Measurements from ENCODE around the gene PDXDC1.
"Not testable (repeated sequence)": the region's sequence is repeated elsewhere in the genome, so short reads cannot be mapped to it uniquely, and the experiment has no call there.

Gene PDXDC1

DNA sequence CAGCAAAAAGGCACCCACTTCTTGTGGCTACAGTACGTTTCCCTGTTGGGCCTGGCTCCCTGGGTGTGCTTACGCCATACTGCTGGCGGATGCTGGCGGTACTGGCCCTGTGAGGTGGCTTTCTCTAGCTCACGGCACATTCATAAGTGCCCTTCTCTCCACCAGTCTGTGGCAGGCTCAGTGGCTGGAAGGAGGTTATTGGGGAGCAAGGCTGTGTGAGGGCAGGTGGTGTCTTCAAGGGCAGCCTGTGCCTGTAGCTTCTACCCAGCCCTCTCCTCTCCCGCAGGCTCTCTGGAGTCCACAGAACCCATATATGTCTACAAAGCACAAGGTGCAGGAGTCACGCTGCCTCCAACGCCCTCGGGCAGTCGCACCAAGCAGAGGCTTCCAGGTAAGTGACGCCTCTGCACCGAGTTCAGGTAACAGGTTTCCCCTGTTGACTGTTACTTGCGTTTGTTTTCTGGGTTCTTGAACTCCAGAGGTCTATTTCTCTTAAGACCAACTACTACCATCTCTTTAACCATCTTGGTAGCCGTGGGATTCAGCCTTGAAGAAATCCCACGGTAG is 60.4 kb downstream of the PDXDC1 start:
- Mint-ChIP-seq H3K27ac (no peak overlapping the region), H3K9me3 (no peaks in the 10 kb centered on the region), H3K4me1 (peaks cover 19% of the 10 kb centered on the region), H3K4me3 (no peak overlapping the region), H3K36me3 (peaks cover 98% of the 10 kb centered on the region)
- ATAC-seq: no peak
- no peak for DNase-seq (ENCODE audit: low spot score in 2 of 2)

DNA sequence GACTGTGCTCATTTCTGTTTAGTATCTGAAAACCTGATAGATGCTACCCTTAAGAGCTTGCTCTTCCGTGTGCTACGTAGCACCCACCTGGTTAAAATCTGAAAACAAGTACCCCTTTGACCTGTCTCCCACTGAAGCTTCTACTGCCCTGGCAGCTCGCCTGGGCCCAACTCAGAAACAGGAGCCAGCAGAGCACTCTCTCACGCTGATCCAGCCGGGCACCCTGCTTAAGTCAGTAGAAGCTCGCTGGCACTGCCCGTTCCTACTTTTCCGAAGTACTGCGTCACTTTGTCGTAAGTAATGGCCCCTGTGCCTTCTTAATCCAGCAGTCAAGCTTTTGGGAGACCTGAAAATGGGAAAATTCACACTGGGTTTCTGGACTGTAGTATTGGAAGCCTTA is 62.2 kb downstream of the PDXDC1 start:
- ATAC-seq: no peak
- H3K9me3 Mint-ChIP-seq: no peaks in the 10 kb centered on the region
- peaks cover 6% of the 10 kb centered on the region for H3K4me1 Mint-ChIP-seq
- DNase-seq (ENCODE audit: low spot score in 2 of 2): no peak
- no peak overlapping the region for H3K27ac Mint-ChIP-seq
- H3K4me3 Mint-ChIP-seq: no peak overlapping the region
- H3K36me3 Mint-ChIP-seq: peaks cover 100% of the 10 kb centered on the region

DNA sequence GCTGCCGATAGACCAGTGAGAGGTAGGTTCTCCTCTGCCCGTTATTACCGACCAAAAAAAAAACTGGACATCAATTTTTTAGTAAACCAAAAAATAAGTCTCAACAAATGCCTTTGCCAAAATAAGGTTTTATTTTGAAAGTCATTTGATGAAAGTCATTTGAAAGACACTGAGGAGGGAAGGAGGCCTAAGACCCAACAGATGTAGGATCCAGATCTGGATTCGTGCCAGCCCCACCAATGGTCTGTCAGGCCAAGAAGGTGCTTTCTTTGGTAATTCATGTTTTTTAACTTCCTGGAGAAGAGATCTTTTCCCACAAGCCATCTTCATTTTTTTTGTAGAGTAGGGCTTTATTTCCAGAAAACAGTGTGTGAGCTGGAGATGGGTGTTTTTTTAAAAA is 62.9 kb downstream of the PDXDC1 start:
- no peak for ATAC-seq
- peaks cover under 1% of the 10 kb centered on the region for H3K4me1 Mint-ChIP-seq
- no peak overlapping the region for H3K4me3 Mint-ChIP-seq
- no peaks in the 10 kb centered on the region for H3K9me3 Mint-ChIP-seq
- H3K36me3 Mint-ChIP-seq: peaks cover 100% of the 10 kb centered on the region
- DNase-seq (ENCODE audit: low spot score in 2 of 2): no peak
- H3K27ac Mint-ChIP-seq: no peak overlapping the region

DNA sequence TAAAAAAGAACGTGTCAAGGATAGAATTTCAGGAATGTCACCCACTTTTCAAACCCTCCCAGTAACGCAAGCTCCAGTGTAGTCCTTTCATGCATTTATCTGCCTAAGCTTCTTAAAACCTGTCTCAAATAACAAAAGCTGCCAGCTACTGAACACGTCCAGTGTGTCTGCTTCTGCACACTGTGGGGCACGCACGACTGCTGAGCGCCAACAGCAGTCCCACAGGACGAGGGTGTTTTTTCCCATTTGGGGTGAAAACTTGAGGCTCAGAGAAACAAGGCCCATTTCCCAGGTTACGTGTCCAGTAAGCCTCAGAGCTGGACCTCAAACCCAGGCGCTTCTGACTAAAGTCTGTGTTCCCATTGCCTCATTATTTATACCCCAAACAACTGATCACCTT is 63.9 kb downstream of the PDXDC1 start:
- Mint-ChIP-seq H3K36me3 (peaks cover 100% of the 10 kb centered on the region), H3K9me3 (no peaks in the 10 kb centered on the region), H3K4me1 (no peaks in the 10 kb centered on the region), H3K27ac (no peak overlapping the region), H3K4me3 (no peak overlapping the region)
- DNase-seq (ENCODE audit: low spot score in 2 of 2) (no peak), ATAC-seq (no peak)

DNA sequence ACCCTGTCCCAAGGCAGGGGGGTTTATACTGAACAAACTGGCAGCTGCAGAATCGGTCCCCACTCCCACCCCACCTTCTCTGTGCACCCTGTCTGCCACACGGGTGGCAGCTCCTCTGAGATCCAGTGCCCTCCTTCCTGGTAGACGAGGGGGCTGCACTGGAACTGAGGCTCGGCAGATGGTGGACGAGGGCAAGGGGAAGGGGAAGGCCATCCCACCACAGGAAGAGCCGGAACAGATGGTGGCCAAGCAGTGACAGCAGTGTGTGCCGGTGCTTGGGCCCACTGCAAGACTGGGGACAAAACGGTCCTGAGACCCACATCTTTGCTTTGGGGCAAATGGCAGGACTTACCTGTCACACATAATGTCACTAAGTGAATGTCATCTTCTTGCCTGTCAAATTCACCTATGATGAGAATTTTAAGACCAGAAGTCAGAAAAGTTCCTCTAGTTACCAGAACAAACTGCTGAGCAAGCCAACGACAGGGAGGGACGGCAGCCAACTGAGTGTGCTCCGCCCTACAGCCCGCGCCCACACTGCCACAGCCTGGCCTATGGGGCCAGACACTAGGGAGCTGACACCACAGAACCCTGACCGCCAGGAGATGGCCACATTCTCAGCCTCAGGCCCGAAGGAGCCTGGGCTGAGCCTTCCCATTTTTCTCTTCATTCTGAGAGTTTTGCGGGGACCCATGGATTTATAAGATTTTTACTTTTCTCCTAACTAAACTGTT is 66.6 kb downstream of the PDXDC1 start:
- H3K4me1 Mint-ChIP-seq: no peaks in the 10 kb centered on the region
- no peak overlapping the region for H3K27ac Mint-ChIP-seq
- peaks cover 99% of the 10 kb centered on the region for H3K36me3 Mint-ChIP-seq
- no peak for ATAC-seq
- H3K4me3 Mint-ChIP-seq: no peak overlapping the region
- no peak for DNase-seq (ENCODE audit: low spot score in 2 of 2)
- H3K9me3 Mint-ChIP-seq: no peaks in the 10 kb centered on the region

DNA sequence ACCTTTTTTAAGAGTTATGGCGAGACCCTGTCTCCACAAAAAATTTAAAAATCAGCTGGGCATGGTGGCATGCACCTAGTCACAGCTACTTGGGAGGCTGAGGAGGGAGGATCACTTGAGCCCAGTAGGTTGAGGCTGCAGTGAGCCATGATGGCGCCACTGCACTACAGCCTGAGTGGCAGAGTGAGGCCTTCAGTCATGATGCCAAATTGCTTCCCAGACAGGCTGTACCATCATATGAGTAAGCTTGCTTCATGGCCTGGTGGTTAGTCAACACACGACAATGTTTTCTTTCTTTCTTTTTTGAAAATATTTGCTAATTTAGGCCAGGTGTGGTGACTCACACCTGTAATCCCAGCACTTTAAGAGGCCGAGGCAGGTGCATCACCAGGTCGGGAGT is 68.5 kb downstream of the PDXDC1 start:
- no peaks in the 10 kb centered on the region for H3K4me1 Mint-ChIP-seq
- H3K9me3 Mint-ChIP-seq: no peaks in the 10 kb centered on the region
- no peak for ATAC-seq
- no peak for DNase-seq (ENCODE audit: low spot score in 2 of 2)
- peaks cover 97% of the 10 kb centered on the region for H3K36me3 Mint-ChIP-seq
- no peak overlapping the region for H3K4me3 Mint-ChIP-seq
- no peak overlapping the region for H3K27ac Mint-ChIP-seq

DNA sequence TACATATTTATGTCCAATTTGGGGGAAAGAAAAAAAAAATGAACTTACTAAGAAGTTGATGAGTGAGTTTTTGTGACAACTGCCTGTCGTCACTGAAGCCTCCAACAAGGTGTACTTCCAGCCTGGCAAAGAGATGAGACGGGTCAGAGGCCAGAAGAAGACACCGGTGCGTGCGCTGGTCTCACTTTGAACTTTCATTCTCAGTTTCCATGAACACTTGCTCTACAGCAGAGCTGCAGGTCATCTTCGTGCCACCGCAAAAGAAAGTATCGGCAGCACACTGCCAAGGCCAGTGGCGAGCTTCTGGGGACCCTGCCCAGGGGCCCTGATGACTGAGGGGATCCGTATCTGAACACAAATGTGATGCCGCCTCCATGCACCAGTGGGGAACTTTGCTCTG is 69.5 kb downstream of the PDXDC1 start:
- ATAC-seq: no peak
- no peaks in the 10 kb centered on the region for H3K4me1 Mint-ChIP-seq
- peaks cover 87% of the 10 kb centered on the region for H3K36me3 Mint-ChIP-seq
- DNase-seq (ENCODE audit: low spot score in 2 of 2): no peak
- H3K4me3 Mint-ChIP-seq: no peak overlapping the region
- no peaks in the 10 kb centered on the region for H3K9me3 Mint-ChIP-seq
- peak overlapping the region; percentile 45 for H3K27ac Mint-ChIP-seq

DNA sequence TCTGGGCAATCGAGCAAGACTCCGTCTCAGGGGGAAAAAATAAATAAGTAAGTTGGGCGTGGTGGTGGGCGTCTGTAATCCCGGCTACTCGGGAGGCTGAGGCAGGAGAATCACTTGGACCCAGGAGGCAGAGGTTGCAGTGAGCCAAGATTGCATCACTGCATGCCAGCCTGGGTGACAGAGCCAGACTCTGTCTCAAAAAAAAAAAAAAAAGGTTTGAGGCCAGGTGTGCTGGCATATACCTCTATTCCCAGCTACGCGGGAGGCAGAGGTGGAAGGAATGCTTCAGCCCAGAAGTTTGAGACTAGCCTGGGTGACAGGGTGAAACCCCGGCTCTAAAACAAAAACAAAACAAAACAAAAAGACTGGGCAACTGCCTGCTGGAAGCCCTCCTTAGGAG is 70.4 kb downstream of the PDXDC1 start:
- H3K9me3 Mint-ChIP-seq; H3K4me3 Mint-ChIP-seq; DNase-seq (ENCODE audit: low spot score in 2 of 2); ATAC-seq; H3K4me1 Mint-ChIP-seq: not testable (repeated sequence)
- Mint-ChIP-seq H3K27ac (peak overlapping the region; percentile 8), H3K36me3 (peaks cover 78% of the 10 kb centered on the region)

DNA sequence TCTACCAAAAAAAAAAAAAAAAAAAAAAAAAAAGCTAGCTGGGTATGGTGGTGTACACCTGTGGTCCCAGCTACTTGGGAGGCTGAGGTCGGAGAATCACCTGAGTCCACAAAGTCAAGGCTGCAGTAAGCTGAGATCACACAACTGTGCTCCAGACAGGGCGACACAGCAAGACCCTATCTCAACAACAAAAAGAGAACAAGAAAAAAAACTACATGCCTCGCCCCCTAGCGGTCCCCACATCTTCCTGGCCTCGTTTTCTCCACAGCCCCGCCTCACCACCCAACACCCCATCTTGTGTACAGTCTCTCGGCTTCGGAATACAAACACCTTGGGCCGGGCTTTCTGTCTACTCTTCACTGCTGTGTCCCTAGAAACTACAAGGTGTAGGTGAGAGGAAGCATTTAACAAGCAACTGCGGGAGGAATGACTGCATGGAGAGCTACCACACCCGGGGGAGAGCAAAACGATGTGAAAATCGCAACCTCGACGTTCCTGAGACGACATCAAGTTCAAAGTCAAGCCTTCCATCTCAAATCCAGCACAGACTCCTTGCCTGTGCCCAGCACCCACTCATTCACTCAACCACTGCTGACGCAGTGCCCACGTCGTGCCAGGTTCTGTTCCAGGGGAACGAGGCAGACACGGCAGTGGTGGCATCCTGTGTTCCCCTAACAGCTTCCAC is 72.0 kb downstream of the PDXDC1 start:
- Mint-ChIP-seq H3K27ac (no peak overlapping the region), H3K9me3 (no peaks in the 10 kb centered on the region), H3K4me1 (peaks cover 2% of the 10 kb centered on the region), H3K36me3 (peaks cover 62% of the 10 kb centered on the region), H3K4me3 (no peak overlapping the region)
- DNase-seq (ENCODE audit: low spot score in 2 of 2) (no peak), ATAC-seq (no peak)

DNA sequence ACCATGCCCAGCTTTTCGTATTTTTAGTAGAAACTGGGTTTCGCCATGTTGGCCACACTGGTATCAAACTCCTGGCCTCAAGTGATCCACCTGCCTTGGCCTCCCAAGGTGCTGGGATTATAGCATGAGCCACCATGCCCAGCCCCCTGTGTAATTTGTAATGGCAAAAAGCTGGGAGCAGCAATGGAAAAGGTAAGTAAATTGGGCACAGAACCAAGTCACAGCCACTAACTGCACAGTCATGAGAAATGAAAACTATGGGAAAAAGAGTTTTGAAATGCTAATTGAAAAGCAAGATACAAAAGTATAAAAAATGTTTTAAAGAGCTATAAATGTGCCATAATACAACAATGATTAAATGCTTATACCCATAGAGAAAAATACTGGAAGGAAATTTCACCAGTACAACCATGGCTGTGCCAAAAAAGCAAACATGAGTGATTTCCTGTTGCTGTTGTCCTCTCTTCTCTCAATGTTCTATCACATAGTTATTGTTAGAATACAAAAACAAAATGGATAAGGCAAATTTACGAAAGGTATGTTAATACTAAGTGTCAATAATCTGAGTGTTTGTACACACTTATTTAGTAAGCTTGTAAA is 74.9 kb downstream of the PDXDC1 start:
- no peak for DNase-seq (ENCODE audit: low spot score in 2 of 2)
- peaks cover 16% of the 10 kb centered on the region for H3K4me1 Mint-ChIP-seq
- no peak for ATAC-seq
- no peaks in the 10 kb centered on the region for H3K9me3 Mint-ChIP-seq
- H3K27ac Mint-ChIP-seq: no peak overlapping the region
- H3K36me3 Mint-ChIP-seq: peaks cover 34% of the 10 kb centered on the region
- H3K4me3 Mint-ChIP-seq: no peak overlapping the region

DNA sequence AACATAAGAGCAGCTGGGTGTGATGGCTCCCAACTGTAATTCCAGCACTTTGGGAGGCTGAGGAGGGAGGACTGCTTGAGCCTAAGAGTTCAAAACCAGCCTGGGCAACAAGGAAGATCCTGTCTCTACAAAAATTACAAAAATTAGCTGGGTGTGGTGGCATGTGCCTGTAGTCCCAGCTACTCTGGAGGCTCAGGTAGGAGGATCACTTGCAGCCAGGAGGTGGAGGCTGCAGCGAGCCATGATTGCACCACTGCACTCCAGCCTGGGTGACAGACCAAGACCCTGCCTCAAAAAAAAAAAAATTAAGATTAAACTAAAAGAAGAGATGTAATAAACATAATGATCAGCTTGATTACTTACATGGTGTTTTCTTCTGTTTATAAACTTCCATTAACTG is 75.6 kb downstream of the PDXDC1 start:
- not testable (repeated sequence) for ATAC-seq
- peaks cover 21% of the 10 kb centered on the region for H3K4me1 Mint-ChIP-seq

DNA sequence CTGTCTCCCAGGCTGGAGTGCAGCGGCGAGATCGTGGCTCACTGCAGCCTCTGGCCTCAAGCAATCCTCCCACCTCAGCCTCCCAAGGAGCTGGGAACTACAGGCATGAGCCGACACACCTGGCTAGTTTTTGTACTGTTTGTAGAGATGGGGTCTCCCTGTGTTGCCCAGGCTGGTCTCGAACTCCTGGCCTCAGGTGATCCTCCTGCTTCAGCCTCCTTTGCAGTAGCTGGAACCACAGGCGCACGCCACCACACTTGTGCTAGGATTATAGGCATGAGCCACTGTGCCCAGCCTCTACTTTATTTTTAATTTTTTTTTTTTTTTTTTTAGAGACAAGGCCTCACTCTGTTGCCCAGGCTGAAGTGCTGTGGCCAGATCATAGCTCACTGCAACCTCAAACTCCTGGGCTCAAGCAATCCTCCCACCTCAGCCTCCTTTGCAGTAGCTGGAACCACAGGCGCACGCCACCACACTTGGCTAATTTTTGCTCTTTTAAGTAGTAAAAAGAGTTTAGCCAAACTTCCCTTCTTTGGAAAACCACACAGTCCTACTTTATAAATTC is 76.6 kb downstream of the PDXDC1 start:
- peaks cover 26% of the 10 kb centered on the region for H3K4me1 Mint-ChIP-seq
- H3K27ac Mint-ChIP-seq: no peak overlapping the region
- peaks cover 17% of the 10 kb centered on the region for H3K36me3 Mint-ChIP-seq
- no peak overlapping the region for H3K4me3 Mint-ChIP-seq
- no peak for DNase-seq (ENCODE audit: low spot score in 2 of 2)
- no peak for ATAC-seq
- H3K9me3 Mint-ChIP-seq: no peaks in the 10 kb centered on the region

More for the DNA sequence above, 75.6 kb downstream of the PDXDC1 start:
- H3K36me3 Mint-ChIP-seq: peaks cover 27% of the 10 kb centered on the region
- not testable (repeated sequence) for DNase-seq (ENCODE audit: low spot score in 2 of 2); H3K27ac Mint-ChIP-seq; H3K4me3 Mint-ChIP-seq; H3K9me3 Mint-ChIP-seq

DNA sequence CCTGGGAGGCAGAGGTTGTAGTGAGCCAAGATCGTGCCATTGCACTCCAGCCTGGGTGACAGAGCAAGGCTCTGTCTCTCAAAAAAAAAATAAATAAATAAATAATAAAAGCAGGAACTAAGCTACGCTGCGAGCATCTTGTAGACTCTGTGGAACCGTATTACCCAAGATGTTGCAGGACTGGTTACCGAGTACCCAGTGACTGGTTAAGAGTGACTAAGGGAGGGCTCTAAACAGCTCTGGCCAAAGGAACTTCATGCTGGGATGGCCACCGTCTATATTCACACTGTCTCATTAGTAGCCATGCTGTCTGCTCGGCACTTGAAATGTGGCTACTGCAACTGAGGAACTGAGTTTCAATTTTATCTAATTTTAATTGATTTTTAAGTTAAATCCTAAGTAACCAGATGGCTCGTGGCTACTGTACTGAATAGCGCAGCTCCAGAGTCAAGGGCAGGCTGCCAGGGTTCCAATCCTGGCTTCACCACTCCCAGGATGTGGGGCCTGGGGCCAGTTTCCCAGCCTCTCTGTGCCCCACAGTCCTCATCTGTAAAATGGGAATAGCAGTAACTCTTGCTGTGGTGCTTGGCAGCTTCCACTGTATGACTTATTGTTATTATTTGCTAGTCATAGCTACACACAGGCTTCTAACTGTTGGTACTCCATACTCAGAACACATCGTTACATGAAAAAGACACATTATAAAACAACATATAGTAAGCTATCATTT is 78.1 kb downstream of the PDXDC1 start:
- ATAC-seq (no peak), DNase-seq (ENCODE audit: low spot score in 2 of 2) (no peak)
- no peaks in the 10 kb centered on the region for H3K9me3 Mint-ChIP-seq
- H3K27ac Mint-ChIP-seq: no peak overlapping the region
- no peak overlapping the region for H3K4me3 Mint-ChIP-seq
- H3K4me1 Mint-ChIP-seq: peaks cover 29% of the 10 kb centered on the region
- peaks cover 3% of the 10 kb centered on the region for H3K36me3 Mint-ChIP-seq

DNA sequence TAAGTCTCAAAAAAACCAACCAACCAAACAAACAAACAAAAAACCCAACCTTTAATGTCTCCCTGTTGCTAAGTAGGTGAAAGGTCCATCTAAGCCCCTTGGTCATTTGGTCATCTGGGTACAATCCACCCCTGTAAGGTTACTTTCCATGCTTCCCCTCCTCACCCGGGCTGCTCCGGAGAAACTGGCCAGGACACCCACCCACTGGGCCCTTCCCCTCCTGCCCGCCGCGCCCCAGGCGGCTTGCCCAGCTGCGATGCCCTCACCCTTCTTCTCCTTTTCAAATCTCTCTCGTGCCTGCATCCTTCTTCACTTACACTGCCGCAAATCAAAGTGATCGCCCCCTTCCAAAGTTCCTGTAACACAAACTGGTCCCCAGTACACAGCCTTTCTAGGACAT is 79.1 kb downstream of the PDXDC1 start:
- peaks cover 11% of the 10 kb centered on the region for H3K36me3 Mint-ChIP-seq
- peaks cover 29% of the 10 kb centered on the region for H3K4me1 Mint-ChIP-seq
- H3K4me3 Mint-ChIP-seq: peak overlapping the region; percentile 80
- H3K9me3 Mint-ChIP-seq: no peaks in the 10 kb centered on the region
- no peak for DNase-seq (ENCODE audit: low spot score in 2 of 2)
- H3K27ac Mint-ChIP-seq: peak overlapping the region; percentile 32
- ATAC-seq: no peak
